NAMALWA (cell line): ENCODE results near the gene GINS2.

Experiments used
- DNase-seq: peaks from one replicate; pipeline ENCODE4 v3.0.0-alpha.2; 2015; ENCODE audit warnings: low spot score

The GINS2 gene

DNA sequence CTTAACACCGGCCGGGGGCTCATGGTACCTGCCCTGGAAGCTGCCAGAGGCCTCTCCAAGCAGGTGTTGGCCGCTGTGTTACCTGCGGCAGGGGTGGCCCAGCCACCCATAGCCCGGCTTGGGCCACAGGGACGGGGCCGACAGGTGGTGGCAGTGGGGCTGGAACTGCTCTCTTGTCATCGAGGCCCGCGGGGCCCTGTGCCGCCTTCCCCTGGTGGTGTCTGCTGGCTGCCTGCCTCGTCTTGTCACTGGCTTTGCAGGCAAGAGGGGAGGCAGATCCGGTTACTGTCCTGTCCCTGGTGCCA lies 48.5 kb downstream of the GINS2 start:
- DNase-seq, result no peak

DNA sequence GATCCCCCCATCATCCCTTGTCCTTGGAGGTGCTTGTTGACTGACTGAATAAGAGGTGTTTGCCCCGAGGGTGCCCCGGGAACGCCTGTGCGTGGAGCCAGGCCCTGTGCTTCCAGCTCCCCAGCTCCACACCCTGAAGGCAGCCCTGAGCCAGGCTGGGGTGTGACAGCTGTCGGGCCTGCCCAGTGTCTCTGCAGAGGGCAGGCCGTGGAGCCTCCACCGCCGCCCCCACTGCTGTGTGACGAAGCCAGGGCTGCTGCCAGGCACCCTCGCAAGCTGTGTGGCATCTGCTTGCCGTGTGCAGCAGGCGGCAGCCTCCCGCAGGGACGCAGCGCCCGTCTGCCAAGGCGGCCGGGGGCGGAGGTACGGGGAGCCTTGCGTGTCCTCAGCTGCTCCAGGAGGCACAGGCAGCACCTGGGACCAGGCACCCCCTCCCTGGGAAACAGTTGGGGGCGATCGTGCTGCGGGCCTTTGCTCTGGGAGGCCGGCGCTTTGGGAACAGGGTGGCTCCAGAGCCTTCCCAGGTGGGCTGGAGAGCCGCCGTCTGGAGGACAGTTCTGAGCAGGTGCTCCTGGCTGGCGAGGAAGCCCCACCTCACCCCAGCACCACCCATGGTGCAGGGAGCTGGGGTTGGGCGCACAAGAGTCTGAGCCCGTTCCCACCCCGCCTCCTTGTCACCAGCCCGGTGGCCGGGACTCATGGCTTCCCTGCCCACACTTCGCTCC lies 49.1 kb downstream of the GINS2 start:
- no peak for DNase-seq

DNA sequence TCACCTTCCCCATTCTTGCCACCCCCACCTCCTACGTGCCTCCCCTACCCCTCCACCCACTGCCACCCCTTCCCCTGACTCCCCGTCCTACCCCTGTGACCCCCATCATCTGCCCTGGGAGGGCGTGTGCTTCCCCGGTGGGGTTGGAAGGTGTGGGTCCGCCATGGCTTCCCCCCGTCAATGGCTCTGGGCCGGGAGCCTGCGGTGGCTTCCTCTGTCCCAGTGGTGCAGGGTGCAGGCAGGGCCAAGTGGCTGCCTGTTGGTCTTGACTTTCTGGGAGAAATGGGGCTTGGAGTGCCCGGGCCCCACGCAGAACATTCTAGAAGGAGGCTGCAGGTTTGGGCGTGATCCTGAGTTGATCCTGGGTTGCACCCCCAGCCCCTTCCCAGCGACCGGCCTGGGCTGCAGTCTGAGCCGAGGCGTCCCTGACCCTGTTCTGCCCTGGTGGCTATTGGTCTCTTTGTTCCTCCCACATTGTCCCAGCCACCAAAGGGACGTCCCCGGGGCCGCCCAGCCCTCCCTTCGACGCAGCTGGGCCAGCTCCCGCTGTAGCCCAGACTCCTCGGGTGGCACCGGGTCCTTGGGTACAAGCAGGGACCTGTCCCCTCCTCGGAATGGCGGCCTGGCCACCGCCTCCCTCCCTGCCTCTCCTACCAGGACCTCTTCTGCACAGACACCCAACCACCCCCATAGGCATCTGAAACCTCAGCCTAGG lies 49.9 kb downstream of the GINS2 start:
- DNase-seq, result no peak

DNA sequence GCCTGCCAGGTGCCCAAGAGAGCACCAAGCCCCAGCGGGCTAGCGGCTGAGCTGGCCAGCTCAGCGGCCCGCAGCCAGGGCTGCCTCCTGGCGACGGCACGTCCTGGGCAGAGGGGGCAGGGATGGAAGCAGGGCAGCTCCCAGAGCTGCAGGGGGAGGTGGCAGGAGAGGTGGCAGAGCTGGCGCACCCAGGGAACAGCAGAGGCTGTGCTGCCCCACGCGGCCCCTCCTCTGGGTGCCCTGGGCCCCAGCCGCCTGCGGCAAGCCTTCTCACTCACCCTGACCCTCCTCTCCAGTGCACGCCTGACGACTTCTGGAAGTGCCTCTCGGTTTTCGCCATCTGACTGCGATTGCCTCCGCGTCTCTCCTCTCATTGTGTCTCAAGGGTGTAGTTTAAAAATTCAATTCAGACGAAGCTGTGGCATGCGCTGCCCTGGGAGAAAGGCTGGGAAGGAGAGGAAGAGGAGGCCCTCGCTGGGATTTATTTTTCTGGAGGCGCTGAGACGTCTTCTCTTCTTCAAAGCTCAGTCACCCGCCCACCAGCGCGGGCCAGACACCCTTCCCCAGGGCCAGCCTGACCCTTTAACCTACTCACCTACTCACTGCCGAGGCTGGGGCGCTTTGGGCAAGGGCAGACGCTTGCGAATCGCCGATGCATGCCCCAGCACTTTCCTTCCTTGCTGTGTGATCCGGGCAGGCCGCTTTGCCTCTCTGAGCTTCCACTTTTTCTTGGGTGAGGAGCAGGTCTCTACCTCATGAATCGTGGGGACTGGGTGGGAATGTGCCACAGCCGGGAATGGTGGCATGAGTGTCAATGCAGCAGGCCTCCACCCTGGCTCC lies 50.7 kb downstream of the GINS2 start:
- DNase-seq, result no peak

DNA sequence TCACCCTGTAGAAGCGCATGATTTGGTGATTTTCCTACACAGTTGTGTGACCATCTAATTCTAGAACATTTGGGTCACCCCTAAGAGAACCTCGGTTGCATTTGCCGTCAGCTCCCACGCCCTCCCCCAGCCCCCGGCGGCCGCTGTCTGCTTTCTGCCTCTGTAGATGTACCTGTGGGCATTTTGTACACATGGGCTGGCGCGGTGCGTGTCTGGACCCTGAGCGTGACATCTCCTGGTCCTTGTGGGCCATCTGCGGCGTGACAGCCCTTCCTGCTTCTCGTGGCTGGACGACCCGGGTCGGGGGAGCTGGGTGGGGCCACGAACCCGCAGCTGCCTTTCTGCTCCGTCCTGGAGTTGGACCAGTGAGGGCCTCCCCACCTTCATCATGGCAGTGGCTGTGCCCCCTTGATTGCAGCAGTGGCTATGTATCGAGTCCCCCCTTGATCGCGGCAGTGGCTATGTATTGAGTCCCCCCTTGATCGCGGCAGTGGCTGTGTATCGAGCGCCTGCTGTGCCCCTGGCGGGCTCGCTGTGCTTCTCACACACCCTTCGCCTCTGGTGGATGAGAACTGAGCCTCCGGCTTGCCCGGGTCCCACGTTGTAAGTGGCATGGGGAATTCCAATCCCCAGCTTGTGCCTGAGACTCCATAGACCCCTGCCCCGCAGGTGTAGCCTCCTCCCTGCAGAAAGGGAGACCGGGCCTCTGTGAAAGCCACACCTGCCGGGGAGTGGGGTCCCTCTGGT lies 51.5 kb downstream of the GINS2 start:
- DNase-seq, result no peak

DNA sequence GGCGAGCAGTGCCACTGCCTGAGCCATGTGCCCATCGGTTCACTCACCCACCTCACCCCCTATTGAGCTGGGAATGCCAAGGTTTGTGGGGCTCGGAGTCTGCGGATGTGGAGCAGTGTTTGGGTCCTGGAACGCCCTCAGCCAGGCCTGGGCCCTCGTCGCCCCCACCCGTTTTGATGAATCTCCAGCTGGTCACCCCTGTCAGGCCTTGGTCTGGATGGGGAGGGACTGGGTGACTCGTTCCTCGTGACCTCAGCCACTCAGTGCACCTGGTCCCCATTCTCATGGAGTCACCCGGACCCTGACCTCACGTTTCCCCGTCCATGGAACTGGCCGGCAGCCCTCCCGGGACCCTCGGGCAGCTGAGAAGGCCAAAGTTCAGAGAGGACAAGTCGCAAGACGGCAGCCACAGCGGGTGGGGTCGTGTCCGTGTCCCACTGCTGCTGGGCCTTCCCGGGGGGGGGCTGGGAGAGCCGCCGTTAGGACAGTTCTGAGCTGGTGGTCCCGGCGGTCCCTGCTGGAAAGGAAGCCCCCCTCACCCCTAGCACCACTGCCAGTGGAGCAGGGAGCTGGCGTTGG lies 52.4 kb downstream of the GINS2 start:
- no peak for DNase-seq

DNA sequence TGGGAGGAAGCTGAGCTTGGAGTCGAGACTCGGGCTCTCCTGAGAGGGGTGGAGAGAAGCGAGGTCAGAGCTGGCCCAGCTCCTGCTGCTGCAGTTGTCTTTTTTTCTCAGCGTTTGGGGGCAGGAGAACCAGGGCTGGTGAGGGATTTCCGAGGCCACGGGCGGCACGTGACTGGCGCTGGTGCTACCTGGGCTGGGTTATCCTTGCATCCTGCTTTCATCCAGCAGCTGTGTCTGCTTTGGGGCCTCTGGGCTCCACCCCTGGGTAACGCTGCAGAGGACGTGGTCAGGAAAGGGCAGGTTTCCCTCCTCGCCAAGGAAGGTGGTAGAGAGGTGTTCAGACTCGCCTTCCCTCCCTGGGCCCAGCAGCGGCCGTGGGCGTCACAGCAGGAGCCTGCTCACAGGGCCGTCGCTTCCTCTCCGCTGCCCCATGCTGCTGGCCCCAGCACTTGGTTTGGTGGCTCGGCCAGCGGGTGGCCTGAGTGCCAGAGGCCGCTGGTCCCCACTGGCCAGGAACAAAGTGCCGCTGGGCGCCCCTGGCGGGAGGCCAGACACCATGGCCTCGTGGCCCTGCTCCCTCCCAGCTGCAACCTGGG lies 53.1 kb downstream of the GINS2 start:
- DNase-seq, result no peak

DNA sequence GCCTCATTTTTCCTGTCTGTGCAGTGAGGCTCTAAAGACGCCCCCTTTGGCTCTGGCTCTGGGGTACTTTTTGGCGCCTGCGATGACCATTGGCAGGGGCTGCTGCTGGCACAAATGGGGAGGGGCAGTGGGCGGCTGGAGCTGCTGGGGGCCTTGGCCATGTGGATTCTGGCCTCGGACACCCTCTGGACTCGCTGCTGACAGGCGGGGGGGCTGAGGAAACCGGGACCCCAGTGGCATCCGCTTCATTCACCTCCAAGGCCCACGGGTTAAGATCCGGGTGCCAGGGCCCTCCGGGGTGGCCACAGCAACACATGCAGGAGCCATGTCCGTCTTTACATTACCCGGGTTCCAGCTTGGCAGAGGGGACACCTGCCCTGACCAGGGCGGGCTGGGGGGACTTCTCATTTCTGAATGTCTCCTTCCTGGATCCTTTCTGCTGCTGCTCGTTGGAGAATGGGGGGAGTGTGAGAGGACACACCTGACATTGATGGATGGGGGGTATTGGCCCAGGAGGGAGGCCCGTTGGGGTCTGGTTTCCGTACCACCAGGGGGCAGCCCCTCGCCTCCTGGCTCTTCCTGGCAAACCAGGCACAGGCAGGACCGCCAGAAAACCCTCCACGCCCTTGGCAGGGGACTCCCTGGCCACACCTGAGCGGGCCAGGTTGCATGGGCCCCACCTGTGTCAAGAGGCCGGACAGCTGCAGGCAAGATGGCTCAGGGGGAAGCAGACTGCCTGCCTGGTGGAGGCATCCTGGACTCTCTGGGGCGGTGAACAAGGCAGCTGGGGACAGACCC lies 53.8 kb downstream of the GINS2 start:
- no peak for DNase-seq

DNA sequence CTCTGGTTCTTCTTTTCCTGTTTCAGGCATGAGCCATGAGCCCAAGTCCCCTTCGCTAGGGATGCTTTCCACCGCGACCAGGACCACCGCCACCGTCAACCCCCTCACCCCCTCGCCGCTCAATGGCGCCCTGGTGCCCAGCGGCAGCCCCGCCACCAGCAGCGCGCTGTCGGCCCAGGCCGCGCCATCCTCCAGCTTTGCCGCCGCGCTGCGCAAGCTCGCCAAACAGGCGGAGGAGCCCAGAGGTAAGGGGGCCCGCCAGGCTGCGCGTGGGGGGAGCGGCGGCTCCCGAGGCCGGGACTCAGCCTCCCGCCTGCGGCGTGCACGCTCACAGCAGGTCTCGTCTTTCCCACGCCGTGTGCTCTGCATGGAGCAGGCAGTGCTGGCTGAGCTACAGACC lies 54.9 kb downstream of the GINS2 start:
- no peak for DNase-seq

DNA sequence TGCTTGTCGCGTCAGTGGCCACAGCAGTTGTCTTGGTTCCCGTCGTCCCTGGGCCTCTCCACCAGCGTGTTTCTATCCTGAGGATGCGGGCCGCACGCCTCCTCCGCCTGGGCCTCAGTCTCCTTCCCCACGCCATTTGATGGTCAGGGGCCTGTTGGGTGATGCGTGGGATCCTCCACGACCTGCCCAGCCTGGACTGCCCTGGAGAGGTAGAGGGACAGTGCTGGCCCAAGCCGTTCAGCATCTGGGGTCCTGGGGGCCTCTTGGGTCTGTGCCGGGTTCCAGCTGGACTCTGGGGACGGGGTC lies 55.4 kb downstream of the GINS2 start:
- no peak for DNase-seq

DNA sequence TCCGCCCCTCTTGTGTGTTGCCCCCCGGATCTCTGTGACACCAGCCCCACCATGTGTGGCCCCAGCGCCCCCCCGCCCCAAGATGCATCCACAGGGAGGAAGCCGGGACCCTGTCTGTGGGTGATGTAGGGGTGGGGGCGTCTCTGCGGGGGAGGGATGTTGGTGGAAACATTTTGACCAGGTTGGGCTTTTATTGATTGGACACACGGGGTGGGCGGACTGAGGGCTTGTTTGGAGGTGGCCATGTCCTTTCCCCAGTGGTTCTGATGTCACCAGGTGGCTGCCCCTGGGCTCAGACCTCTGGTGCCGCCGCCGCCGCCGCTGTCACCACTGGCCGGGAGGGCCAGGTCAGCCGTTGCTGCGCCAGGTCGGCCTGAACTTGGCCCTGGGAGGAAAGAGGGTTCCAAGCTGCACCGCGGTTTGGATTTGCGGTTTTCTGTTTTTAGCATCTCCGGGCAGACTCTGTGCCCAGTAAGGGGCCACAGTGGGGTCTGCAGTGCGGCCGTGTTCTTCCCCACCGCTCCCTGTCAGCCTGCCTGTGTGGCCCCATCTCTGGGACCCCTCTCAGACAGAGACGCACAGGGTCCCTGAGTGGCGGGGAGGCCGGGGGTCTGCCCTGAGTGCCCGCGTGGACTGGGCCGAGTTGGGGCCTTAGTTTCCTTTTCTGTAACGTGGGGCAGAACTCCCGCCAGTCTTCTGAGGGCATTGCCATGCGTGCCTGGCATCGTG lies 55.9 kb downstream of the GINS2 start:
- no peak for DNase-seq

DNA sequence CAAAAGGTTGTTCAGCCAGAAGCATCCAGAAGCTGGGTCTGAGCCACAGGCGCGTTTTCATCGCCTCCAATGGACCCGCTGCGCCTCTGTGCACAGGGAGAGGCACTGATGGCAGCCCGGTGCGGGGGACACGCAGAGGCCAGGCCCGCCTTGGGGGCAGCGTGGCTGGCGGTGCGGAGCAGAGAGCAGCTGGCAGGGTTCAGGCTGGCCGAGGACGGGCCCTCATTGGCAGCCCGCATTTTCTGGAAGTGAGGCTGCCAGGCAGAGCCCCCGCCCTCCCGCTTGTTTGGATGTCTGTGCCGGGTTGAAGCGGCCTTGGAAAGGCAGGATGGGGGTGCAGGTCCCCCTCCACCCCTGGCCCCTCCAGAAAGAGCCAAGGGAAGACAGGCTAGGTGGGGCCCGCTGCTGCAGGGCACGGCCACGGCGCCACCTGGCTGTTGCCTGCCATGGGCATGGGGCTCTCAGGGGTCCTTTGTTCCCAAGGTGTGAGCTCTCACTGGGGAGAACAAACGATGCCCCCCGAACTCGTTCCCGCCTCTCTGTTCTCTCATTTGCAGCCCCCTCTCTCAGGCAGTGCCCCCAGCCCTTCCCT lies 56.9 kb downstream of the GINS2 start:
- no peak for DNase-seq

DNA sequence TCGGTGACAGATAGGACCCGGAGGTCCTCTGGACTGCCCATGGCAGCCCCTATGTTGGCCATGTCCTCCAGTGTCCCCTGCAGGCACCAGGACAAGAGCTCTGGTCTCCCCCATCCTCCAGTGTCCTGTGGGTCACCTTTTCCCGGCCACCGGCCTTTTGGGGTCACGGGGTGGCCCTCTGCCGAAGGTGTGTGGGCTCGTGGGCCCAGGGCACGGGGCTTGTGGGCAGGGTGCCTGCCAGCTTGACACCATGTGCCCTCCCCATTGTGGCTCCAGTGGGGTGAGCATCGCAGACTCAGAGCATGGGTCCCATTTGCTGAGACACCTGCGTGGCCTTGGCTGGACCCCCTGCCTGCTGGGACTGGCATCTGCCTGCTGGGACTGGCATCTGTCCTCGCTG lies 57.5 kb downstream of the GINS2 start:
- no peak for DNase-seq

DNA sequence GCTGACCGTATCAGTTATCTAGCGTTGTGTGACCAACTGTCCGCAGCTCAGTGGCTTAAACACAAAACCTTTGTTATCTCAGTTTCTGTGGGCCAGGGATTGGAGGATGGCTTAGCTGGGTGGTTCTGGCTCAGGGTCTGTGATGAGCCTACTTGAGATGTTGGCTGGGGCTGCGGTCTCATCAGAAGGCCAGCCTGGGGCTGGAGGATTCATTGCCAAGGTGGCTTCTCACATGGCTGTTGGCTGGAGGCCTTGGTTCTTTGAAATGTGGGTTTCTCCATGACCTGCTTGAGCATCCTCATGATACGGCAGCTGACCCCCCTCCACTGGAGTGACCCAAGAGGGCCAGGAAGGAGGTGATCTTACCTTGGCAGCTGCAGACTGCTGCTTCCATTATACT lies 58.9 kb downstream of the GINS2 start:
- DNase-seq, result no peak

DNA sequence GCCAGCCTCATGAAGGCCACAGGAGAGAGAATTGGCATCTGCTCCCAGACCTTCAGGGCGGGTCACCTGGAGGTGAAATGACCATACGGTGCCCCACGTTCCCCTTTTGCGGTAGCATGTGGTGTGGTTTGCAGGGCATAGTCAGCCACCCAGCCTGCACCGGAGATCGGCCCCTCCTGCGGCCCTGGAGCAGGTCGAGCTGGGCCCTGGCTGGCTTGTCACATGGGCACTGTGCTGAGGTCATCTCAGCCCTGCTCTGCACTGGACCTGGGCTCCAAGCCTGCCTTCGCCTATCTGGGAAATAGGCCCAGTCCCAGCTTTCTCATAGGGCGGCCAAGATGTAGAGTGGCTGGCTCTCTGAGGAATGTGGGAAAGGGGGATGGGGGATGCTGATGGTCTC lies 59.4 kb downstream of the GINS2 start:
- no peak for DNase-seq

DNA sequence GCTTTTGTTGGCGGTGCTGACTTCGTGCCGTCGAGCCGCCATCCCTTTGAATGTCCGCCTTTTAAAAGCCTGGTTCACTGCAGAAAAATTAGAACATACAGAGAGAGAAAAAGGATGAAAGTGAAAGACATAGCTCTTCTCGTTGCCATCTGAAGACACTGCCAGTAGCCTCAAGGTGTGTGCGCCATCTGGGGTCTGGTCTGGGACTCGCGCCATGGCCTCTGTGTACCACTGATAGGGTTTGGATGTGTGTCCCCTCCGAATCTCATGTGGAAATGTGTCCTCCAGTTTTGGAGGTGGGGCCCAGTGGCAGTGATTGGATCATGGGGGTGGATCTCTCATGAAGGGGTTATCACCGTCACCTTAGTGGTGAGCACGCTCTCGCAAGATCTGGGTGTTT lies 60.1 kb downstream of the GINS2 start:
- DNase-seq, result no peak

DNA sequence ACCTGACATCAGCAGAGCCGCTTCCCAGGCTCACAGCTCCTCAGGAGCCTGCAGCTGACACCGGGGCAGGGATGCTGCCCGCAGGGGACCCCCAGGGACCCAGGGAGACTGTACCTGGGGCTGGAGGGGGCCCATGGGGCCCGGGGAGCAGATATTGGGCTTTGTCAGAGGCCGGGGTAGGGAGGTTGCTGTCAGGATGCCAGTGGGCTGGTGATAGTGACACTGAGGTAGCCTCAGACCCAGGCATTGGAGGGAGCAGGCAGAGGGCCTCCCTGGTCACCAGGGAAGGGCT lies 60.5 kb downstream of the GINS2 start:
- no peak for DNase-seq

DNA sequence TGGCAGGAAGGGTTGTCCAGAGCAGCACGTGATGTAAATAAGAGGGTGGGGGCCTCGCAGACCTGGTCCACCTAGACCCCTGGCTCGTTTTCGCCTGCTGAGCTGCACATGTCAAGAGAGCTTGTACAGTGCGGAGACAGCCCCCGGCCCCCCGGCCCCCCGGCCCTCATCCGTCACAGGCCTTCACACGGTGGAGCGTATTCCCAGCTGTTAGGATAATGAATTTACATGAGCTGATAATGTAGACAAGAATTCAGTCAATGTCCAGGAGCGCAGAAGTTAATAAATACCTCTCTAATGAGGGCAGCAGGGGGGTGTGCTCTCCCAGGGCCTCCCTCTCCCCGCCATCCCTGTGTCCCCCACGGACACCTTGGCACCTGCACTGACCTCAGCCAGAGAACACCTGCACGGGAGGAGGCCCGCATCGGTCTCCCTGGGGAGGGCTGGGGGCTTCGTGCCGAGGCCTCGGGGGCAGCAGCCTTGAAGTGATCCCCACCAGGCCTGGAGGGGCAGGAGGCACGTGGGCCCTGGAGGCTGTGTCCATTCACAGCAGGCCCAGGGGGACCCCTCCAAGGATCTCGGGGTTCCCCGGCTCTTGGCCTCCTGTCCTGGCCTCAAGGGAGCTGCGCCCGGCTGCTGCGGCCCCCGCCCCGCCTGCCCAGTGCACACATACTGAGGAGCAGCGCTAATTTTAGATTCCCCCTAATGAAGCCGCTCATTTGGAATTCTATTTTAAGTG lies 61.1 kb downstream of the GINS2 start:
- DNase-seq, result no peak

DNA sequence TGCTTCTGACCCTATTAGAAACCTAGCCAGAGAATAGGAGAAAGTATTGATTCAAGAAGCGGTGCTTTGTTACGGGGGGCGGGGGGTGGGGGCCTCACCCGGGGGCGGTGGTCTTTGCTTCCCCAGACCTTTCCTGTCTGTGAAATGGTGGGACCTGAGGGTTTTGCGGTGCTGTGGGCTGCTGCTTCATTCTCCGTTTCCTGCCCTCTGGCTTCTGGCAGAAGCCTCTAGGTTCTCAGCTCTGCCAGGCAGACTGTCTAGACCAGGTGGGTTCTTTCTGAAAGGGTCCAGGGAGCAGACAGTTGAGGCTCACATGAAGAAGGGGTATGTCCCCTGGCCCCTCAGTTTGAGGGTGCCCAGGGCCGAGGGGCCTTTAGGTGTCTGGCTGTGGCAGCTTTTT lies 61.7 kb downstream of the GINS2 start:
- DNase-seq, result no peak
